Uterus (tissue), 4 donors: Measurements from ENCODE around the gene CKLF. TPM values are rescaled to one million over a fixed set of nuclear protein-coding genes. Genes with fewer than 3 reads are reported as not detected.

Experiments
- DNase-seq, 2 donors: peaks; one replicate each; pipeline ENCODE4 v3.0.0-alpha.2; 2019 to 2020
- H3K27ac ChIP-seq, 2 donors: fragments of 200-600 bp; sonication (generic); 1 replicate in 1 of 2; 2 replicates in 1 of 2; pipeline ENCODE4 v1.5.1; 2016 to 2018
- H3K27me3 ChIP-seq, 2 donors: fragments of 200-600 bp; sonication (generic); one replicate each; pipeline ENCODE4 v1.5.1; 2018 to 2019; ENCODE audit warnings: control low read depth in 1 of 2
- H3K36me3 ChIP-seq, 2 donors: fragments of 200-600 bp; sonication (generic); one replicate each; pipeline ENCODE4 v1.5.1; 2019; ENCODE audit warnings: control low read depth in 1 of 2
- H3K4me1 ChIP-seq, 2 donors: fragments of 200-600 bp; sonication (generic); one replicate each; pipeline ENCODE4 v1.5.1; 2018 to 2019; ENCODE audit warnings: control low read depth in 1 of 2
- H3K4me3 ChIP-seq, 2 donors: fragments of 200-600 bp; sonication (generic); 1 replicate in 1 of 2; 2 replicates in 1 of 2; pipeline ENCODE4 v1.5.1; 2018 to 2019; ENCODE audit warnings: mild to moderate bottlenecking in 1 of 2
- H3K9me3 ChIP-seq, 2 donors: fragments of 200-600 bp; sonication (generic); one replicate each; pipeline ENCODE4 v1.5.1; 2019; ENCODE audit warnings: control low read depth in 1 of 2
- CTCF ChIP-seq, 4 experiments: fragments of 200-600 bp in 2 of 4; fragments of 450-650 bp in 2 of 4; sonication (generic) in 2 of 4; IDR thresholded peaks; one replicate each; pipeline ENCODE4 v1.5.1; 2016 to 2019; ENCODE audit warnings: antibody characterized with exemption in 4 of 4, mild to moderate bottlenecking in 2 of 4, moderate library complexity in 1 of 4
- POLR2A ChIP-seq, 2 donors: fragments of 450-650 bp; IDR thresholded peaks; one replicate each; pipeline ENCODE4 v1.6.1; 2016; ENCODE audit warnings: antibody characterized with exemption in 2 of 2, mild to moderate bottlenecking in 1 of 2, moderate library complexity in 1 of 2
- intact Hi-C: fragments of 100-400 bp; cut with DNase I; formaldehyde crosslinking; loops from one replicate; pipeline ENCODE4 v1.15.1; 2023; ENCODE audit warnings: low total_unique reads
- total RNA-seq, 4 donors: library from RNA; depleted of rRNA in 3 of 4; stranded (reverse); fragments of >200 nt in 3 of 4; gene quantifications; one replicate each; pipeline versions ENCODE4 v1.1.0 to v1.2.4, GENCODE V29; 2014 to 2023
- donor health status: DM: yes; HTN: yes; CAD: no.

Gene CKLF
- total RNA-seq, 4 donors from 2014 or later: 31.3 to 118 (median 68.6) TPM

GRCh38 chr16:66585481-66586239, 33.3 kb downstream of the CKLF start:
- H3K4me1 ChIP-seq: no peaks in the 10 kb centered on the region
- H3K36me3 ChIP-seq: no peaks in the 10 kb centered on the region
- no peak for DNase-seq
- no peaks in the 10 kb centered on the region for H3K9me3 ChIP-seq
- TF ChIP-seq POLR2A (IDR thresholded peaks at IDR 0.05) (no peak), CTCF (IDR thresholded peaks at IDR 0.05) (no peak)
- H3K4me3 ChIP-seq: no peak overlapping the region
- no peaks in the 10 kb centered on the region for H3K27me3 ChIP-seq
- intact Hi-C loops: no loop called here
- H3K27ac ChIP-seq: no peak overlapping the region

GRCh38 chr16:66587881-66588600, 35.7 kb downstream of the CKLF start:
- Histone ChIP-seq H3K27ac (no peak overlapping the region), H3K9me3 (no peaks in the 10 kb centered on the region), H3K4me3 (no peak overlapping the region), H3K36me3 (no peaks in the 10 kb centered on the region), H3K27me3 (no peaks in the 10 kb centered on the region), H3K4me1 (no peaks in the 10 kb centered on the region)
- DNase-seq: no peak
- no peak for TF ChIP-seq CTCF (IDR thresholded peaks at IDR 0.05)
- TF ChIP-seq POLR2A (IDR thresholded peaks at IDR 0.05): no peak
- intact Hi-C loops: no loop called here

- TF ChIP-seq CTCF (IDR thresholded peaks at IDR 0.05): peak; percentile 6 to 41 (median 28)
- no peak for TF ChIP-seq POLR2A (IDR thresholded peaks at IDR 0.05)
- no peak overlapping the region for H3K27ac ChIP-seq
- H3K4me1 ChIP-seq: no peaks in the 10 kb centered on the region
- intact Hi-C loops: no loop called here
- H3K27me3 ChIP-seq: no peaks in the 10 kb centered on the region
- no peak overlapping the region for H3K4me3 ChIP-seq
- no peaks in the 10 kb centered on the region for H3K9me3 ChIP-seq
- no peak for DNase-seq
- no peaks in the 10 kb centered on the region for H3K36me3 ChIP-seq
Observed at GRCh38 chr16:66588981-66589713, 36.8 kb downstream of the CKLF start.

GRCh38 chr16:66590322-66590721, 37.9 kb downstream of the CKLF start:
- Histone ChIP-seq H3K36me3 (no peaks in the 10 kb centered on the region), H3K4me3 (no peak overlapping the region)
- intact Hi-C loops: no loop called here

More at GRCh38 chr16:66590322-66590721, 37.9 kb downstream of the CKLF start:
- no peaks in the 10 kb centered on the region for H3K9me3 ChIP-seq
- H3K27me3 ChIP-seq: no peaks in the 10 kb centered on the region
- TF ChIP-seq POLR2A (IDR thresholded peaks at IDR 0.05) (no peak), CTCF (IDR thresholded peaks at IDR 0.05) (no peak)
- H3K27ac ChIP-seq: no peak overlapping the region
- DNase-seq: no peak
- H3K4me1 ChIP-seq: no peaks in the 10 kb centered on the region
